Panc1 (cell line): ENCODE measurements around the gene HNF1B.

Source experiments
- CTCF ChIP-seq: fragments of 450-650 bp; IDR thresholded peaks from 2 replicates; pipeline ENCODE4 v1.5.1; 2017; ENCODE audit warnings: mild to moderate bottlenecking
- POLR2AphosphoS5 ChIP-seq: IDR thresholded peaks from 2 replicates; pipeline ENCODE4 v1.6.1; 2012; ENCODE audit warnings: mild to moderate bottlenecking, low read depth, low read length, moderate library complexity
- REST ChIP-seq, 2 experiments: IDR thresholded peaks; 2 replicates each; pipeline ENCODE4 v1.6.1; 2011 to 2012; ENCODE audit warnings: low read depth in 2 of 2, control low read depth in 1 of 2, low read length in 1 of 2, mild to moderate bottlenecking in 1 of 2, moderate library complexity in 1 of 2; ENCODE audit not compliant: insufficient read depth in 1 of 2
- SIN3A ChIP-seq: IDR thresholded peaks from 2 replicates; pipeline ENCODE4 v1.6.1; 2012; ENCODE audit warnings: low read depth, mild to moderate bottlenecking, low read length, moderate library complexity, borderline replicate concordance; ENCODE audit not compliant: insufficient read depth
- TCF7L2 ChIP-seq: IDR thresholded peaks from 2 replicates; pipeline ENCODE4 v1.6.1; 2011; ENCODE audit warnings: mild to moderate bottlenecking, low read depth, low read length, inconsistent platforms

- TF ChIP-seq SIN3A (no peak), CTCF (no peak), REST (IDR thresholded peaks at IDR 0.05; ENCODE audit: insufficient read depth in 1 of 2, low read depth in 2 of 2, low read length in 1 of 2) (no peak), POLR2AphosphoS5 (no peak), TCF7L2 (no peak)
Measured at GRCh38 chr17:37677021-37677420, 67.8 kb downstream of the HNF1B start.
